ENCODE results near the gene OR4M2.
"Not testable (repeated sequence)": the region's sequence is repeated elsewhere in the genome, so short reads cannot be mapped to it uniquely, and the experiment has no call there.

The OR4M2 gene, protein sequence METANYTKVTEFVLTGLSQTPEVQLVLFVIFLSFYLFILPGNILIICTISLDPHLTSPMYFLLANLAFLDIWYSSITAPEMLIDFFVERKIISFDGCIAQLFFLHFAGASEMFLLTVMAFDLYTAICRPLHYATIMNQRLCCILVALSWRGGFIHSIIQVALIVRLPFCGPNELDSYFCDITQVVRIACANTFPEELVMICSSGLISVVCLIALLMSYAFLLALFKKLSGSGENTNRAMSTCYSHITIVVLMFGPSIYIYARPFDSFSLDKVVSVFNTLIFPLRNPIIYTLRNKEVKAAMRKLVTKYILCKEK

DNA sequence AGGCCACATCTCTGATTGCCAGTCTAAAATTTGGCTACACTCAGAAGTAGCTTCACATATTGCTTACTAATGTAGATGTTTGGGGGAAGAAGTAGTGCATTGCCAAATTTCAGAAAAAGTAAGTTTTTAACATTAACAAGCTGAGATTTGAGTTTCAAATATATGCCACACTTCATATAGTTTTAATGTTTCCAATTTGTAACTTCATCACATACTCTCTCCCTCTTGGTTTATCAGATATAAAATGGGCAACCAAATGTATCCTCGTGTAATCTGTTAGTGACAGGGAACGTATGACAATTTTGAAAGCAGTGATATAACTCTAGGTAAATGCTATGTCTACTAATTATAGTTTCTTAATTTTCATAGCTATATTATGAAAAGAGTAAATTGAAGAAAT lies at the start of gene OR4M2:
OR4M2 (plus strand) TSS at position 301 of the 400 bp plus-strand sequence; CDS start at position 399, 98 bp downstream.
- ATAC-seq, H3K27me3 Mint-ChIP-seq: not testable (repeated sequence)

DNA sequence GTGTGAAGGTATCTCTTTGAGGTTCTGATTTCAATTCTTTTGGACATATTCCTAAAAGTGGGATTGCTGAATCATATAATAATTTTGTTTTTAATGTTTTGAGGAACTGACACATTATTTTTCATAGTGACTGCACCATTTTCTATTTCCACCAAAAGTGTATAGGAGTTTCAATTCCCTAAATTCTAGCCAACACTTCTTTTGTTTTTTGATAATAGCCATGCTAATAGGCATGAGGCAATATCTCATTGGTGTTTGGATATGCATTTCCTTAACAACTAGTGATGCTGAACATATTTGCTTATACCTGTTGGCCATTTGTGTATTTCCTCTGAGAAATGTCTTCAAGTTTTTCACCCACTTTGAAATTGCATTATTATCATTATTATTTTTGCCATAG lies 11.1 kb upstream of the OR4M2 start:
- not testable (repeated sequence) for DNase-seq, H3K27ac Mint-ChIP-seq, H3K4me1 Mint-ChIP-seq, H3K27me3 Mint-ChIP-seq, H3K4me3 Mint-ChIP-seq, ATAC-seq, H3K9me3 Mint-ChIP-seq

More for the DNA sequence above, at the start of gene OR4M2:
- DNase-seq, H3K4me3 Mint-ChIP-seq, H3K9me3 Mint-ChIP-seq, H3K27ac Mint-ChIP-seq, H3K4me1 Mint-ChIP-seq: not testable (repeated sequence)

DNA sequence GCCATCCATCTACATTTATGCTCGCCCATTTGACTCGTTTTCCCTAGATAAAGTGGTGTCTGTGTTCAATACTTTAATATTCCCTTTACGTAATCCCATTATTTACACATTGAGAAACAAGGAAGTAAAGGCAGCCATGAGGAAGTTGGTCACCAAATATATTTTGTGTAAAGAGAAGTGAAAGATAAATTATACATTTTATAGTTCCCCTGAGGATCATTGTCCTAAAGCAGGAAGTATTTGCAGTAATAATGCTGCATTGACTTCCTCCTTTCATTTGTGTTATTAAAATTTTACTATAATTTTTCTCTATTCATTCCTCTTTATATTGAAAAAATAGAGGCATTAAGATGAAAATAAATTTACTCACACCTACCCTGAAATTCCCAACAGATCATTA lies 1.1 kb downstream of the OR4M2 start:
- H3K4me3 Mint-ChIP-seq, H3K27ac Mint-ChIP-seq, H3K4me1 Mint-ChIP-seq, DNase-seq, H3K27me3 Mint-ChIP-seq, H3K9me3 Mint-ChIP-seq, ATAC-seq: not testable (repeated sequence)

DNA sequence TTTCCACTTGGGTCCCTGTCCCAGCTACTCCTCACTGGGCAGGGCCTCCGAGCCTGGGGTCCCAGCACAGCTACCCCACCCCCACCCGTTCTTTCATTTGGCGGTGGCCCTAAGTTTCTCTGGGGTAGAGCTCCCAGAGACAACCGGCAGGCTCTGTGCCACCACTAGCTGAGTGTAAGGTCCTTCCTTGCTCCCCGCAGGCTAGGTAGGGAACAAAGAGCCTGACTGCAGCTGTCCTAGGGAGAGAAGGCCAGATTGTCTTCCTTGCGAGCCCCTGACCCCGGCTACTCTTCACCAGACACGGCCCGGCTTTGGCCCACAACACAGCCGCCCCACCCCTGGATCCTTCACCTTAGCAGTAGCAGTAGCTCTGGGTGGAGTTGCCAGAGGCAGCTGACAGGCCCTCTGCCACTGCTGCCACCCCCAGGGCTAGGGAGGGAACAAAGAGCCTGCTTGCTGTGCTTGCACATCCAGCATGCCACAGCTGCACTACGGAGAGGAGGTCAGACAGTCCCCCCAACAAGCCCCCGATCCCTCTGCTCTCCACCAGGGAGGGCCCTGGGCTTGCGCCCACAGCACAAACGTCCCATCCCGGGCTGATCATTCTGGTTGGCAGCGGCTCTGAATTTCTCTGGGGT lies 18.4 kb downstream of the OR4M2 start:
- H3K27me3 Mint-ChIP-seq, H3K9me3 Mint-ChIP-seq, H3K4me3 Mint-ChIP-seq, H3K4me1 Mint-ChIP-seq, H3K27ac Mint-ChIP-seq, DNase-seq: not testable (repeated sequence)
- peak; percentile 70 for ATAC-seq

DNA sequence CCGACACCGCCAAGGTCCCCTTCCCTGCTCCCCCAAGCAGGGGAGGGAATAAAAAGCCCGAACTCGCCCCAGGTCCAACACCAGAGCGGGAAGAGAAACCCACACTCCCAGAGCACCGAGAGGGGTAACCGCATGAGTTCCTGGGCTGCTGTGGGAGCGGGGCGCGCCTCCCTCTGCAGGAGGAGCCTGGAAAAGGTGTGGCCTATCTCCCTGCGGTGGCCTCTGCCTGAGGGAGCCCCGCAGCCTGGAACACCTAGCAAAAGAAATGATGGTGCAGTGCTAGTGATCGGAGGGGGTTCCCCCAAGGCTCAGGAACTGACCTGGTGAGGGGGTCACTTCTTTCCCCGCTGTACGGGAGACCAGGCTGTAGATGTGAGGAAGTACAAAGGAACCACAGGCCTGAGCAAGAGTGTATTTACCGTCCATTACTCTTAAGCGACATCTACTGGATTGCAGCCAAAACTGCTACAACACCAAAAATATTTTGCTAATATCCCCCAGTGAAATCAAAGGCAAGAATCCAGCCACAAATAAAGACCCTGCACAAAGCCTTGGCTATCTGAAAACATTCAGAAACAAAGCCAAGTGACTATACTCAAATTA lies 19.1 kb downstream of the OR4M2 start:
- not testable (repeated sequence) for H3K27me3 Mint-ChIP-seq, DNase-seq, H3K4me3 Mint-ChIP-seq, H3K9me3 Mint-ChIP-seq, H3K27ac Mint-ChIP-seq, H3K4me1 Mint-ChIP-seq
- peak; percentile 76 for ATAC-seq

DNA sequence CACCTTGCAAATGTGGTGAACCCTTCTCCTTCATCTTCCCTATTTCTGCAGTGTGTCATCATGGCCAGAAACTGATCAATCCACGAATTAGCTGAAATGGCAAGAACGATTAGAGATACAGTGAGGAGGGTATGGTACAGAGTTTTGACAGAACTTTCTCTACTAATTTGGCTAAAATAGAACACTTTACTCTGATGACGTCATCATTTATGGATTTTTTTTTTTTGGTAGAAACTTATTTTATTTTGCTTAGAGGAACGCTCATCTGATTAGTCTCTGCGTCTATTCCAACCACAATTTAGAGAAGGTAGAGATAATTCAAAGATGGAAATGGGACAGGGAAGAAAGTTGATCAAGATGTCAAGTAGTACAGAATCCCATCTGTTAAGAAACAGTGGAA lies 41.7 kb downstream of the OR4M2 start:
- H3K27me3 Mint-ChIP-seq, H3K4me1 Mint-ChIP-seq, H3K9me3 Mint-ChIP-seq, ATAC-seq, DNase-seq, H3K27ac Mint-ChIP-seq, H3K4me3 Mint-ChIP-seq: not testable (repeated sequence)
